ENCODE results near the gene NDRG3.
"Not testable (repeated sequence)": the region's sequence is repeated elsewhere in the genome, so short reads cannot be mapped to it uniquely, and the experiment has no call there.

The NDRG3 gene

GRCh38 chr20:36644706-36645095, 101.2 kb downstream of the NDRG3 start:
- no peak overlapping the region for H3K4me3 ChIP-seq (ENCODE audit: low read length)
- no peak overlapping the region for H3K9ac ChIP-seq (ENCODE audit: low read depth, low read length)
- peaks cover 25% of the 10 kb centered on the region; the same call in 1 of the 2 replicates for H3K4me1 ChIP-seq (ENCODE audit: insufficient read depth, low read length)
- H3K27ac ChIP-seq (ENCODE audit: low read depth, low read length), result no peak overlapping the region
- H3K36me3 ChIP-seq (ENCODE audit: insufficient read depth, low read length), result no peaks in the 10 kb centered on the region
- H3K9me3 ChIP-seq (ENCODE audit: insufficient read depth, low read depth, low read length), result no peaks in the 10 kb centered on the region
- 88% methylated on average over 7 of the region's 7 CpGs for WGBS
- no peaks in the 10 kb centered on the region for H3K27me3 ChIP-seq (ENCODE audit: insufficient read depth, low read length)

DNA sequence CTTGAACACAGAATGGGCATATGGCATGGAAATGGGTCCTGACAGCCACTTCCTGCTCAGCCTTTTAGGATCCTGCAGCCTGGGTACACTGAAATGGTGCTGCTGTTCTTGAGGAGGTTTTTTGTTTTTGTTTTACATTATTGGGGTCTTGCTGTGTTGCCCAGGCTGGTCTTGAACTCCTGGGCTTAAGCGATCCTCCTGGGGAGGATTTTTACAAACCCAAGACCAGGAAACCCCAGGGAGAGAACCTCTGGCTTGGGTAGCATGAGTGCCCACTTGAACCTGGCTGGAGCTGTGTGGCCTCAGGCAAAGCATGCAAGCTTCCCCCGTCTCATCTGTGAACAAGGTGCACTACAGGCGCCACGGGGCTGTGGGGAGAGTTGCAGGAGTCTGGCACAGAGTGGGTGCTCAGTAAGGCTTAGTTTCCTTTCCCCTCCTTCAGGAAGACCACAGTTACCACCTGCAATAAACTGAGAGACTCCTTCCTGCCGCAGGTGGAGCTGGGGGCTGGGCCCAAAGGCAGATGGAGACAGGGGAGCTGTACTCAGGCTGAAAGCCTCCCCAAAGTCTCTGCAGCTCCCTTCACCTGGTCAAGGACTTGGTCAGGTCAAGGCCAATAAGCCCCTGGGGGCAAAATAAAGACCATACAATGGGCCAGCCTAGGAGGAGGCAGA, 101.7 kb downstream of the NDRG3 start:
- H3K4me1 ChIP-seq (ENCODE audit: insufficient read depth, low read length), result peaks cover 25% of the 10 kb centered on the region; the same call in 1 of the 2 replicates
- WGBS, result 90% methylated on average over 5 of the region's 5 CpGs
- no peak overlapping the region for H3K27ac ChIP-seq (ENCODE audit: low read depth, low read length)
- H3K9ac ChIP-seq (ENCODE audit: low read depth, low read length), result no peak overlapping the region
- no peaks in the 10 kb centered on the region for H3K36me3 ChIP-seq (ENCODE audit: insufficient read depth, low read length)
- H3K9me3 ChIP-seq (ENCODE audit: insufficient read depth, low read depth, low read length), result no peaks in the 10 kb centered on the region
- no peaks in the 10 kb centered on the region for H3K27me3 ChIP-seq (ENCODE audit: insufficient read depth, low read length)
- no peak overlapping the region for H3K4me3 ChIP-seq (ENCODE audit: low read length)

DNA sequence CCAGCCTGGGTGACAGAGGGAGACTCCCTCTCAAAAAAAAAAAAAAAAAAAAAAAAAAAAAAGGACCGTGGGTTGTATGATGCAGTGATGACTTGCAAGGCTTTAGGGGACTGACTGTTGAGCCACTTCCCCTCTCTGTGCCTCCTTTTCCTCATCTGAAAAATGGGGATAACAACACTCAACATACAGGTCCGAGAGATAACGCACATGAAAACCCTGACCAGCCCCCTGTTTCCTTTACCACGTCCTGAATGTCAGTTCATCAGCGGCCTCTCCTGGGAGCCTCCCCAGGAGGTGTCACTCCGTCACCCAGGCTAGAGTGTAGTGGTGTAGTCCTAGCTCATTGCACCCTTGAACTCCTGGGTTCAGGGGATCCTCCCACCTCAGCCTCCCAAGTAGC, 103.8 kb downstream of the NDRG3 start:
- H3K36me3 ChIP-seq (ENCODE audit: insufficient read depth, low read length), result no peaks in the 10 kb centered on the region
- H3K27me3 ChIP-seq (ENCODE audit: insufficient read depth, low read length), result no peaks in the 10 kb centered on the region
- H3K9ac ChIP-seq (ENCODE audit: low read depth, low read length), result no peak overlapping the region
- no peaks in the 10 kb centered on the region for H3K9me3 ChIP-seq (ENCODE audit: insufficient read depth, low read depth, low read length)
- H3K4me3 ChIP-seq (ENCODE audit: low read length), result no peak overlapping the region
- 96% methylated on average over 6 of the region's 6 CpGs for WGBS
- H3K27ac ChIP-seq (ENCODE audit: low read depth, low read length), result no peak overlapping the region
- H3K4me1 ChIP-seq (ENCODE audit: insufficient read depth, low read length), result peaks cover 22% of the 10 kb centered on the region; the same call in 1 of the 2 replicates

GRCh38 chr20:36641506-36641843, 104.4 kb downstream of the NDRG3 start:
- peaks cover 16% of the 10 kb centered on the region; the same call in 1 of the 2 replicates for H3K4me1 ChIP-seq (ENCODE audit: insufficient read depth, low read length)
- no peak overlapping the region for H3K9ac ChIP-seq (ENCODE audit: low read depth, low read length)
- H3K9me3 ChIP-seq (ENCODE audit: insufficient read depth, low read depth, low read length), result no peaks in the 10 kb centered on the region
- no peak overlapping the region for H3K4me3 ChIP-seq (ENCODE audit: low read length)
- WGBS, result 85% methylated on average over 3 of the region's 3 CpGs
- no peaks in the 10 kb centered on the region for H3K36me3 ChIP-seq (ENCODE audit: insufficient read depth, low read length)
- no peaks in the 10 kb centered on the region for H3K27me3 ChIP-seq (ENCODE audit: insufficient read depth, low read length)
- H3K27ac ChIP-seq (ENCODE audit: low read depth, low read length), result no peak overlapping the region

GRCh38 chr20:36638876-36639400, 107.0 kb downstream of the NDRG3 start:
- not testable (repeated sequence) for H3K27me3 ChIP-seq (ENCODE audit: insufficient read depth, low read length); H3K36me3 ChIP-seq (ENCODE audit: insufficient read depth, low read length)
- 96% methylated on average over 11 of the region's 12 CpGs for WGBS

DNA sequence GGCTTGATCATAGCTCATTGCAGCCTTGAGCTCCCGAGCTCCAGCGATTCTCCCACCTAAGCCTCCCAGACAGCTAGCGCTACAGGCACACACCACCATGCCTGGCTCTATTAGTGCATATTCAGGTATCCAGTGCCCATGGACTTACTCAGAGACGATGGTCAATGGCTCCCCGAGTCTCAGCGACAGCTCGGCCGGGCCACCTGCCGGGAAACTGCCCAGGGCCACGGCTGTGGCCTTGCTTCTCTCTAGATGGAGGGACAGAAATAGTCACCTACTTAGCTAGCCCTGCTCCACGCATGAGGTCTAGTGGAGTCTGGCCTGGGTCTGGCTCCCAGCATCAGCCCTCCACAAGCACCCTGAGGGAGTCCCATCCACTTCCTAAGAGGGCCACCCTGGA, 111.5 kb downstream of the NDRG3 start:
- no peak overlapping the region for H3K9ac ChIP-seq (ENCODE audit: low read depth, low read length)
- H3K4me3 ChIP-seq (ENCODE audit: low read length), result no peak overlapping the region
- no peaks in the 10 kb centered on the region for H3K27me3 ChIP-seq (ENCODE audit: insufficient read depth, low read length)
- whole genome bisulfite sequencing, result 92% methylated on average over 11 of the region's 11 CpGs
- no peaks in the 10 kb centered on the region for H3K36me3 ChIP-seq (ENCODE audit: insufficient read depth, low read length)
- H3K9me3 ChIP-seq (ENCODE audit: insufficient read depth, low read depth, low read length), result no peaks in the 10 kb centered on the region
- H3K27ac ChIP-seq (ENCODE audit: low read depth, low read length), result no peak overlapping the region
- no peaks in the 10 kb centered on the region for H3K4me1 ChIP-seq (ENCODE audit: insufficient read depth, low read length)

More at GRCh38 chr20:36638876-36639400, 107.0 kb downstream of the NDRG3 start:
- H3K9me3 ChIP-seq (ENCODE audit: insufficient read depth, low read depth, low read length); H3K9ac ChIP-seq (ENCODE audit: low read depth, low read length); H3K4me3 ChIP-seq (ENCODE audit: low read length); H3K4me1 ChIP-seq (ENCODE audit: insufficient read depth, low read length); H3K27ac ChIP-seq (ENCODE audit: low read depth, low read length): not testable (repeated sequence)

DNA sequence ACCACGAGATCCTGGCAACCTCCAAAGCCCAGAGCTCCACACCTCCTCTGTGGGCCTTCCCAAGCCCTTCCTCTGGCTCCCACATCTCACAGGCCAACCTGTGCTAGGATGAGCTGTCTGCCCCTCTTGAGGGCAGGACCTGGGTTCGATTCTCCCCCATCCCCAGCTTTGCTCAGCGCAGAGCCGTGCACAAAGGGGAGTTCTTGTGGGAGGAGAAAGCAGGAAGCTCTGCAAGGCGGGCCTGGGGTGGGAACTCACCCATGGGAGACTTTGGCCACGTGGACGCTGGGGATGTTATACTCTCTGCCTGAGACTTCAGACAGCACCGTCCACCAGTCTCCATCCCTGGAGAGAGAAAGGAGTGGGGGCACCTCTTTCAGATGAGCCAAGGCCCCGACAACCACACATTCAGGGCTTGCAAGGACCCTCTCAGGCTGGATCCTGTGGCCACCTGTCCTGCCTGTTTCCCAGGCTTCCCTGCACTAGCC, 112.6 kb downstream of the NDRG3 start:
- Histone ChIP-seq H3K9me3 (ENCODE audit: insufficient read depth, low read depth, low read length) (no peaks in the 10 kb centered on the region), H3K4me3 (ENCODE audit: low read length) (no peak overlapping the region), H3K36me3 (ENCODE audit: insufficient read depth, low read length) (no peaks in the 10 kb centered on the region), H3K27me3 (ENCODE audit: insufficient read depth, low read length) (no peaks in the 10 kb centered on the region), H3K4me1 (ENCODE audit: insufficient read depth, low read length) (no peaks in the 10 kb centered on the region), H3K27ac (ENCODE audit: low read depth, low read length) (no peak overlapping the region), H3K9ac (ENCODE audit: low read depth, low read length) (no peak overlapping the region)
- 92% methylated on average over 9 of the region's 9 CpGs for WGBS

DNA sequence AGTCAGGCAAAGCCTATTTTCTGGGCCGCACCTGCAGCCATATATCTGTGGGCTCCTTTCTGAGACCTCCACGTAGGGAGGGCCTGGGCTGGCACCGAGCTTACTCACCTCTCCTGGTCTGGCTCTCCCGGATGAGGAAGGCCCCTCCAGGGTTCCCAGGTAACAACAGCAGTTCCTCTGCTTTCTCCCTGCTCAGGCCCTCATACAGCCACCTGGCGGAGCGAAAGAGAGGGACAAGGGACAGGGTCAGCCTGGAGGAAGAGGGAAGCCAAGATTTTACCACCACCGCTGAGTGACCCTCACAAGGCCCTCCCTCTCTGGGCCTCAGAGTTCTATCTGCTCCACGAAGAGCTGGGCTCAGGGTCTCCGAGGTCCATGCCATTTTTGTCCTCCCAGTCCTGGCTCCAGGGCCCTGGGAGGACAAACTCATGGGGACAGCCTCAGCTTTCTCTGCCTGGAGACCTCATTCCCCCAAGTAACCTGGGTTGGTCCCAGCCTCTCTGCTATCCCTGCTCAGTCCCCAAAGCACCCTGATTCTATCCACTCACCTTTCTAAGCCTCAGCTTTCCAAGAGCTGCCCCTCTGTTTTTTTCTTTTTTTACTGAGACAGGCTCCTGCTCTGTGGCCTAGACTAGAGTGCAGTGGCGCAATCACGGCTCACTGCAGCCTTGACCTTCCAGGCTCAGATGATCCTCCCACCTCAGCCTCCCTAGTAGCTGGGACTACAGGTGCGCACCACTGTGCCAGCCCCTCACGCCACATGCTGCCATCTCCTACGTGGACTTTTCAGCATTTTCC, 113.2 kb downstream of the NDRG3 start:
- no peaks in the 10 kb centered on the region for H3K36me3 ChIP-seq (ENCODE audit: insufficient read depth, low read length)
- H3K27ac ChIP-seq (ENCODE audit: low read depth, low read length), result no peak overlapping the region
- no peak overlapping the region for H3K9ac ChIP-seq (ENCODE audit: low read depth, low read length)
- H3K4me3 ChIP-seq (ENCODE audit: low read length), result no peak overlapping the region
- H3K4me1 ChIP-seq (ENCODE audit: insufficient read depth, low read length), result no peaks in the 10 kb centered on the region
- WGBS, result 81% methylated on average over 14 of the region's 14 CpGs
- no peaks in the 10 kb centered on the region for H3K27me3 ChIP-seq (ENCODE audit: insufficient read depth, low read length)
- H3K9me3 ChIP-seq (ENCODE audit: insufficient read depth, low read depth, low read length), result no peaks in the 10 kb centered on the region

- WGBS, result 90% methylated on average over 3 of the region's 3 CpGs
- no peak overlapping the region for H3K27ac ChIP-seq (ENCODE audit: low read depth, low read length)
- no peak overlapping the region for H3K4me3 ChIP-seq (ENCODE audit: low read length)
- H3K9ac ChIP-seq (ENCODE audit: low read depth, low read length), result no peak overlapping the region
- H3K27me3 ChIP-seq (ENCODE audit: insufficient read depth, low read length), result no peaks in the 10 kb centered on the region
- no peaks in the 10 kb centered on the region for H3K4me1 ChIP-seq (ENCODE audit: insufficient read depth, low read length)
- no peaks in the 10 kb centered on the region for H3K36me3 ChIP-seq (ENCODE audit: insufficient read depth, low read length)
- no peaks in the 10 kb centered on the region for H3K9me3 ChIP-seq (ENCODE audit: insufficient read depth, low read depth, low read length)
Measured at GRCh38 chr20:36632147-36632486, 113.8 kb downstream of the NDRG3 start.

- H3K4me3 ChIP-seq (ENCODE audit: low read length), result no peak overlapping the region
- H3K27ac ChIP-seq (ENCODE audit: low read depth, low read length), result no peak overlapping the region
- 94% methylated on average over 6 of the region's 6 CpGs for WGBS
- no peak overlapping the region for H3K9ac ChIP-seq (ENCODE audit: low read depth, low read length)
- H3K27me3 ChIP-seq (ENCODE audit: insufficient read depth, low read length), result no peaks in the 10 kb centered on the region
- H3K4me1 ChIP-seq (ENCODE audit: insufficient read depth, low read length), result no peaks in the 10 kb centered on the region
- no peaks in the 10 kb centered on the region for H3K36me3 ChIP-seq (ENCODE audit: insufficient read depth, low read length)
- H3K9me3 ChIP-seq (ENCODE audit: insufficient read depth, low read depth, low read length), result no peaks in the 10 kb centered on the region
Measured at GRCh38 chr20:36631646-36632045, 114.2 kb downstream of the NDRG3 start.

All from HUES64 (cell line).